HG02588 (cell line): ENCODE results near the gene TTC23L.

Experiments
- ATAC-seq: cut with Tn5 transposase; IDR thresholded peaks from one replicate; pipeline ENCODE4 v1.9.1; 2021; ENCODE audit warnings: mild to moderate bottlenecking, moderate library complexity; ENCODE audit not compliant: unreplicated experiment

TTC23L gene

GRCh38 chr5:34868791-34869190 is 29.8 kb downstream of the TTC23L start:
- no peak for ATAC-seq

GRCh38 chr5:34869256-34869655 is 30.3 kb downstream of the TTC23L start:
- no peak for ATAC-seq

- no peak for ATAC-seq
Measured at GRCh38 chr5:34870382-34870781, 31.4 kb downstream of the TTC23L start.

- ATAC-seq = no peak
Measured at GRCh38 chr5:34876275-34876674, 37.3 kb downstream of the TTC23L start.

- ATAC-seq = no peak
Measured at GRCh38 chr5:34881246-34881645, 42.3 kb downstream of the TTC23L start.

- ATAC-seq = no peak
Measured at GRCh38 chr5:34886392-34887119, 47.6 kb downstream of the TTC23L start.

GRCh38 chr5:34889394-34889793 is 50.4 kb downstream of the TTC23L start:
- no peak for ATAC-seq

- ATAC-seq = no peak
Measured at GRCh38 chr5:34891981-34892380, 53.0 kb downstream of the TTC23L start.

- no peak for ATAC-seq
Measured at GRCh38 chr5:34892414-34892813, 53.5 kb downstream of the TTC23L start.

GRCh38 chr5:34894716-34895115 is 55.8 kb downstream of the TTC23L start:
- no peak for ATAC-seq

GRCh38 chr5:34895641-34896419 is 56.9 kb downstream of the TTC23L start:
- no peak for ATAC-seq

- no peak for ATAC-seq
Measured at GRCh38 chr5:34897646-34898045, 58.7 kb downstream of the TTC23L start.

GRCh38 chr5:34898258-34898895 is 59.4 kb downstream of the TTC23L start:
- no peak for ATAC-seq

- ATAC-seq = no peak
Measured at GRCh38 chr5:34899066-34899465, 60.1 kb downstream of the TTC23L start.

GRCh38 chr5:34900652-34901051 is 61.7 kb downstream of the TTC23L start:
- ATAC-seq = no peak

GRCh38 chr5:34903260-34903659 is 64.3 kb downstream of the TTC23L start:
- ATAC-seq = no peak

- no peak for ATAC-seq
Measured at GRCh38 chr5:34905564-34905963, 66.6 kb downstream of the TTC23L start.

- ATAC-seq = no peak
Measured at GRCh38 chr5:34913072-34913471, 74.1 kb downstream of the TTC23L start.

GRCh38 chr5:34914671-34915138 is 75.7 kb downstream of the TTC23L start:
- ATAC-seq = peak; percentile 4

- ATAC-seq = peak; percentile 98
Measured at GRCh38 chr5:34915139-34915855, 76.3 kb downstream of the TTC23L start, which contains the start of the genes BRIX1 and RAD1. BRIX1 (plus strand) TSS chr5:34915711; CDS start chr5:34915739, 28 bp downstream. RAD1 (minus strand) TSS chr5:34915504; CDS start chr5:34914892, 612 bp downstream.

GRCh38 chr5:34915856-34916192 is 76.9 kb downstream of the TTC23L start:
- peak; percentile 7 for ATAC-seq
